IPS DF 6.9 (cell line): ENCODE measurements around the gene RABGAP1.

Experiments used
- DNase-seq: peaks from one replicate; pipeline ENCODE4 v3.0.0-alpha.2; 2013; ENCODE audit warnings: low read depth, low spot score
- H3K27ac ChIP-seq: one replicate; pipeline ENCODE4 v1.5.1; 2013; ENCODE audit warnings: low read length, control low read depth
- H3K27me3 ChIP-seq: 2 replicates; pipeline ENCODE4 v1.6.1; 2013; ENCODE audit warnings: mild to moderate bottlenecking, low read length; ENCODE audit not compliant: control insufficient read depth, insufficient read depth
- H3K36me3 ChIP-seq: 2 replicates; pipeline ENCODE4 v1.6.1; 2013; ENCODE audit warnings: low read length; ENCODE audit not compliant: control insufficient read depth, insufficient read depth
- H3K4me1 ChIP-seq: 2 replicates; pipeline ENCODE4 v1.6.1; 2013; ENCODE audit warnings: low read length; ENCODE audit not compliant: control insufficient read depth, insufficient read depth
- H3K4me3 ChIP-seq: 2 replicates; pipeline ENCODE4 v1.5.1; 2013; ENCODE audit warnings: mild to moderate bottlenecking, low read length
- H3K9me3 ChIP-seq: 2 replicates; pipeline ENCODE4 v1.6.1; 2013; ENCODE audit warnings: low read length, inconsistent platforms; ENCODE audit not compliant: control insufficient read depth, insufficient read depth
- WGBS: extraction: QIAGEN DNeasy Blood & Tissue Kit; methylation state at CpG from one replicate; pipeline ENCODE4 v1.1.7; 2013; ENCODE audit warnings: mixed read lengths, missing lambda C conversion rate; ENCODE audit not compliant: insufficient read length, insufficient coverage; 5-methylcytosine and 5-hydroxymethylcytosine counted together

The RABGAP1 gene

DNA sequence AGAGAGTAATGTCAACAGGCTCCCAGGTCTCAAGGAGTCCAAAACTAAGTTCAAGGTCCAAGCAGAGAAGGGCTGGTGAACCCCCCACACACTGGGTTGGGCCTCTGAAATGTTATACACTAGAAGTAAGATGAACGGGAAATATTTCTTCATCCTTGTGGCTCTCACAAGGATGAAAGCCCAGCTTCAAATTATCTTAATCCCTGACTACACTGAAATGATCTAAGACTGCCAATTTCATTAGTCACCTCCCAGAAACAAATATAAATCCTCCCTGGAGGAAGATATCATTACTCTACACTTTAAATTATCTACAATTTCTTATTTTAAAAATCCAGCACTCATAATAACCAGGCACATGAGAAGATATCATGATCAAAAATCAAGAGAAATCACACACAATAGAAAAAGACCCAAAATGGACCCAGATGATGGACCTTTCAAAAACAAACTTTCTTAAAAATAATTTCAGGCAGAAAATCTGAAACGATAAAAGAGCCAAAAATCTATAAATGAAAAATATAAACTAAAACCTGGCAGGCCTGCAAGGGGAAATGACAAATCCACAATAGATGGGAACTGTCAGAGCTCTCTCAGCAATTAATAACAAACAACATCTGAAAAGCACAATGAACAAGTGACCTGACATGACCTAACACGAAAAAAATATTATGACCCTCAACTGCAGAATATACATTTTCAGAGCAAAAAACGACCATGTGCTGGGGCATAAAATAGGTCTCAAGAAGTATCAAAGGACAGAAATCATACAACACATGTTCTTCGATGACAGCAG lies 210.1 kb downstream of the RABGAP1 start:
- H3K36me3 ChIP-seq: no peaks in the 10 kb centered on the region; the same call in 1 of the 2 replicates
- no peaks in the 10 kb centered on the region for H3K27me3 ChIP-seq
- H3K27ac ChIP-seq: no peak overlapping the region
- DNase-seq: no peak
- no peak overlapping the region for H3K4me3 ChIP-seq
- no peaks in the 10 kb centered on the region for H3K4me1 ChIP-seq
- no CpG with 5 or more reads among the region's 5 CpGs for WGBS
- H3K9me3 ChIP-seq: no peaks in the 10 kb centered on the region
